GM18870 (cell line): ENCODE results near the gene ROR1.
"Not testable (repeated sequence)": the region's sequence is repeated elsewhere in the genome, so short reads cannot be mapped to it uniquely, and the experiment has no call there.

ENCODE experiments used
- ATAC-seq: cut with Tn5 transposase; IDR thresholded peaks from one replicate; pipeline ENCODE4 v1.9.1; 2021; ENCODE audit warnings: moderate library complexity; ENCODE audit not compliant: unreplicated experiment

The ROR1 gene

DNA sequence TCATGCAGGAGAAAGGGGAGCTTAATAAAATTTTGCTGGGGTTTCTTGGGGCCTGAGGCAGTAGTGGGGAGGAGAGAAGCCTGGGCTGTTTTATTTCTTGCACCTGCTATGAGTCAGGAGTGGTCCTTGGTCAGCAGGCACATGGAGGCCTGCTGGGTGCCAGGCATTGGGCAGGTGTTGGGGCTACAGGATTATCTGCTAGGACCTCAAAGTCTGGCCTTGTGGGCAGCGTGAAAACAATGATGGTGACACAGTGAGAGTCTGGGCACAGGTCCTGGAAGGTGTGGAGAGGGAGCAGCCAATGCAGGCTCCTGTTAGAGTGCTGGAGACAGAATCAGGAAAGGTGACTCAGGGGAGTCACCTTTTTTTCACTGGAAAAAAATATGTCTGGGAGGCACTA, 17.2 kb downstream of the ROR1 start:
- ATAC-seq, result no peak

DNA sequence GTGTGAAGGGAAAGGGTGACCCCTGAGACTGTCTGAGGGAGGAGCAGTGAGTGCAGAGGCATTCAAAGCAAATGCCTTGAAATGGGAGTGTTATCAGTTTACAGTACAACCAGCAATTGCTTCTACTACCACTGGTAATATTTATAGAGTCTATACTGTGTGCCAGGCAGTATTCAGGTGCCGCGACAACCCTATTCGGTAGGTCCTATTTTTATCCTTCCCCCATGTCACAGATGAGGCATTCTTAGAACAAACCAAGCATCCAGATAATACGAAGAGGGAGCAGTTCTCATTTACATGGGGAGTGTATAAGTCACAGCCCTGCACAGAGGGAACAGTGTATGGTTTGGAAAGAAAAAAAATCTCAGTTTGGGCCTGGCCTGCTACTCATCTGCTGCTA, 18.3 kb downstream of the ROR1 start:
- no peak for ATAC-seq

DNA sequence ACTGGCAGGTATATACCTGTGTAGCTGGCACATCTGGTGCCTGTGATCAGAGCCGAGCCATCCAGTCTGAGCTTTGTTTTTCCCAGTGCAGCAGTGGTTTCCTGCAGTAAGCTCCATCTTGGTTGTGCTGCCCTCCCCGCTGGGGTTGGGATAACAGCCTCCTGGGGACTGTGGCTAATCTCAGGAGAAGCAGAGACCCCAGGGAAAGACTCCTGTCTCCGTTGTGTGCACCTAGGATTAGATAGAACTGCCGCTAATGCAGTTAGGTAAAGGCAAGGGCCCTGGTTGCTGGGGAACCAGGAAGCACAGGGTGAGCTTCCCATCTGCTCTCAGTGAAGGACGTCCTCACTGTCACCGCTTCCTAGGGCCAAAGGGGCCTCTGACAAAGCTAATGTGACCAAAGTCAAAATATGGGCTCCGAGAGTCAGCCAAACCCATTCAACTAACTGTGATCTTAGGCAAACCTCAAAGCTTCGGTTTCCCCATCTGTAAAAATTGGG, 20.0 kb downstream of the ROR1 start:
- ATAC-seq, result no peak

DNA sequence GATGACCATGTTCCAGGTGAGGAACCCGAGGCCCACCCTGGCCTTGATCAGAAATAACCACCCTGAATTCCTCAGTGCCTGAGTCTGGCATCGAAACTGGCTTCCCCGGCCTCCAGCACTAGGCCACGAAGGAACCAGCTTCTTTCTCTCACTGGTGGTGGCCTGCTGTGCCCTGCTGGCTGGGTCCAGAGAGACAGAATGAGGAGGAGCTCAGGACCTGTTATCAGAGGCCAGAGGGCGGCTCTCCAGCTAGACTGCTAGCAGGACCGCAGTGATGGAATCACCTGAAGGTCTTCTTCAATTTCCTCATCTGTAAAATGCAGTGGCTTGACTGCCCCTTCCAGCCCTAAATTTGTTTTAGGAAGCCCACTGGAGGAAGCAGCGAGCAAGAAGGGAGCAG, 20.5 kb downstream of the ROR1 start:
- no peak for ATAC-seq

DNA sequence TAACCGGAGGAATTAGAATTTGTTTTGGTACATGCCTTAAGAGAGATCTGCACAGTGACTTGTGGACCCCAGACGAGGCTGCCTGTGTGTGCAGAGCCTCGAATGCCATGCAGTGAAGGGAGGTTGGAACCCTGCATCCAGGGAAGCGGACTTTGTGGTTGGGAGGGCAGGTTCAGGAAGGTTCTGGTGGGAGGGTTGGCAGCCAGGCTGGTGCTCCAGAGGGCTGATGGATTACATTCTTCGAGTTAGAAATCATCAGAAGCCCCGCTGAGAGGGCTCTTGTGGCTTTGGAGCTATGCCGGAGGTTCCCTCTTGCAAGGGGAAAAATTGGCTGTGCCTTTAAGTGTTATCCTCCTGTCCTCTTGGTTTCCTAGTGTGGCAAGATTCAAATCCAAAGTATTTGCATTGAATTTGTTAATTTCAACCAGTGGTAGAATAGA, 21.1 kb downstream of the ROR1 start:
- ATAC-seq, result no peak

DNA sequence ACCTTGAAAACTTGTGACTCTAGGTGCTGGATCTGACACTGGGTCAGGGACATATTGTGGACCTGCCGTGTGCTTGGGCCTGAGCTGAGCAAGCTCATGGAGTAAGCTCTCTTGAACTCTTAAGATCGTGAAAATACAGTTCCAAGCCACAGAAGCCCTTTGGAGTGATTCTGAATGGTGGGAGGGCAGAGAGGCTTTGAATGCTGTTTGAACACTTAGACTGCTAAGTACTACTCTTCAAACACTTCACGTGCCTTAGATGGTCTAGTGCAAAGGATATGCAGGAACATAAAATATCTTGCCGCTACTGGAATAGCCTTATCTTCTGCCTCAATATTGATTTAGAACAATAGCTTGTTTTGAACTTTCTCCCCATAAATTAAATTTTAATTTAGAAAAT, 21.6 kb downstream of the ROR1 start:
- ATAC-seq, result no peak

DNA sequence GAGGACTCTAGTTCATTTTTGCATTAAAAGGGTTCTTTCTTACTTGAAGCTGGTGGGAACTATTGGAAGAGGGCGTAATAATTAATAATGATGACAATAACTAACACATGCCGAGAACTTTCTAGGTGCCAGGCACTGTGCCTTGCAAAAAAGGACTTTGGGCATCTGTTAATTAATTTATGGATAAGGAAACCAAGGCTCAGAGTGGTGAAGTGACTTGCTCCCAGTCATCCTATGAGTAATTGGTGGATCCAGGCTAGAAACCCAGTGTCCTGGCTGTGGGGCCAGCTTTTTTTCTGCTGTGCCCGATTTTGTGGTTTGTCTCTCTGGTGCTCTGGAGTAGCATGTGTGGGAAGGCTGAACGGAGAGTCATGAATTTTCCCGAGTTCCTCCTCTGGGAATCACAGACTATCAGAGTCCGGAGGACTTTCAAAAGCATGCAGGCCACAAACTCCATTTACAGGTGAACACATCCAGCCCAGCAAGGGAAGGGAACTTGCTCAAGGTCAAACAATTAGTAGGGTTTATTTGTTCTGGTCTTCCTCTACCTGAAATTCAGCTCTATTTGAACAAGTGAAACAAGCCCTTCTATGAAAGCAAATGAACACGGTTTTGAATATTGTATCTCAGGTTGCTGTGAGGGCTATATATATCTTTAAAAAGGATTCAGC, 23.4 kb downstream of the ROR1 start:
- ATAC-seq, result no peak

DNA sequence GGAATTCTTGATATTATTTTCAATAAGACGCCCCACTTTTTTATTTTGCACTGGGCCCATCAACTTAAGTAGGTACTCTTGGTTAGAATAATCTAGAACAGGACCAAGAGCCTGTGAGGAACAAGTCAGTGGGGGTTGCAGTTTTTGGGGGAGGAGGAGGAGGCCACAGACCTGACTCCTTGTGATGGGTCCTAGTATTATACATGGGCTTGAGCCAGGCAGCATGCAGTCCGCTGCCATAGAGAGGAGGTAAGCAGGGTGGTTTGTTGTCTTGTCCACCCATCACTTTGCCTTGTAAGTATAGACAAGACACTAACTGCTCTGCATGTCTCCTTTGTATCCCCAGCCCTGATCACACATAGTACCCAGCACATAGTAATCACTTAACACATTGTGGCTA, 24.5 kb downstream of the ROR1 start:
- ATAC-seq, result no peak

DNA sequence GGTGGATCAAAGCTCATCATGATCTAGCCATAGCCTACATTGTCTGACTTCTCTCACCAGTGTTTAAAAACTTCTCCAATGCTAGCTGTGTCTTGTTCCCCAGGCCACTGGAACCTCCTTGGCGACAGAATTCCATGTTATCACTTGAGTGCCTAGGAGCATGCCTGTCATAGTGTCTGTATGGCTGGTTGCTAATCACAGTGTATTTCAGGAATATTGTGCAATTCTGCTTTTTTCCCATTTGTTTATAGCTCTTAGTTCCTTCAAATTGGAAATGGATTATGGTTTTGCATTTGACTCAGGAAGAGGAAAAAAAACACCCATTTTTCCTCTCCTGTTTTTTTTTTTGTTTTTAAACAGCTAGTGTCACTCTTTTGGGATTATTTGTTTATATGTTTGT, 25.5 kb downstream of the ROR1 start:
- no peak for ATAC-seq

DNA sequence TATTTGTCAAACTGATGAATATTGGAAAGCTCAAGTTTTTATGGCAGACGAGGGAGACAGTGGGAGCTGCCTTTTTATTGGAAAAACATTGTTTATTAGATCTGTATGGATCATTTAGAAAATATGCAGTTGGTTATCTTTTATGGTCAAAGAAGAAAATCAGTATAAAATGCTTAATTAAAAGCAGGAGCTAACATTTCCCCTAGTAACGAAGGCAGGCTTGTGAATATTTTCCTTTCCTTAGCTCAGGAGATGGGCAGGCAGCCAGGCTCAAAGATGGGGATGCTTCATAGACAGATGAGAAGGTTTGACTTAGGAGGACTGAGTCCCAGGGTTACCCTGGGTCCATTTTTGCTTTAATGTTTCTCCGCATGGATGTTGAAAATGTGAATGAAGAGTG, 26.0 kb downstream of the ROR1 start:
- no peak for ATAC-seq

DNA sequence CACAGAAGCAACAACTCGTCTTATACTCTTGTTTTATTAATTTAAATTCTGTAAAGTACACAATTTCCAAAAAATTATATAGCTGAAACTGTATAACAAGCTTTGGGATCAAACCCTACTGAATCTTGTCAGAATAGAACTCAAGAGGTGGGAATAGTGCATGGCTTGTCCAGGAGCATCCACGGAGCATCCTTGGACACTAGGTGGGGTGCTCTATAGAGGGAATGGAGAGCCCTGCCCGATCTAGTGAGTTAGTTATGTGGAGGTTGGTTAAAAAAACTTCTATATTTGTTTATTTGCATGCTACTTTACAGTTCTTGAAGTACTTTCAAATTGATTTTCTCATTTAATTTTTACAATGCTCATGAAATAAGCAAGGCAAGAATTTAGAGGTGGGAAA, 28.3 kb downstream of the ROR1 start:
- no peak for ATAC-seq

DNA sequence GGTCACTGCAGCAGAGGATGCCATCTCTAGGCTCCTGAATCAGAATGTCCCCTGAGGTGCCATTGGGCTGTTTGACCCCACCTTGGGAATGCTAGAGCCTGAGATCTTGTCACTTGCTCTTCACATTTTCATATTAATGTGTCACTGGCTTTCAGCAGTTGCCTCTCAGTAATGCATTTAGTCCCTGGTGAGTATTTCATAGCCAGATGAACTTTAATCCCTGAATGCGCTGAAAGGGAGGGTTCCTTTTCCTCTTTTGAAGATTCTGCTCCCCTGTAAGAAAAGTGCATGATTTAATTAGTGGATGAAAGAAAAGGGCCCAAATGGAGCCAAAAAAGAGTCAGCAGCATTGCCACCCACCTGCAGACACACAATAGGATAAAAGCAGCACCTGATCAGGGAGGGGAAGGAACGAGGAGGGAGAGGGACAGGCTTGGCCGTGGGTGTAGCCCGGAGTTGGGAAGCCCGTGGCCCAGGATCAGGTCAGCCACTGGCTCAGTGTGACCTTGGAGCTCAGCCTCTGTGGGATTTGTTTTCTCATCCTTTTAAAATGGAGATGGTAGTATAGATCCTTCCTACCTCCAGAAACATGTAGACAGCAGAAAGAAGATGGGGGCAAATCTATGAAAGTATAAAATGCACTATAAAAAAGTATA, 31.1 kb downstream of the ROR1 start:
- no peak for ATAC-seq

DNA sequence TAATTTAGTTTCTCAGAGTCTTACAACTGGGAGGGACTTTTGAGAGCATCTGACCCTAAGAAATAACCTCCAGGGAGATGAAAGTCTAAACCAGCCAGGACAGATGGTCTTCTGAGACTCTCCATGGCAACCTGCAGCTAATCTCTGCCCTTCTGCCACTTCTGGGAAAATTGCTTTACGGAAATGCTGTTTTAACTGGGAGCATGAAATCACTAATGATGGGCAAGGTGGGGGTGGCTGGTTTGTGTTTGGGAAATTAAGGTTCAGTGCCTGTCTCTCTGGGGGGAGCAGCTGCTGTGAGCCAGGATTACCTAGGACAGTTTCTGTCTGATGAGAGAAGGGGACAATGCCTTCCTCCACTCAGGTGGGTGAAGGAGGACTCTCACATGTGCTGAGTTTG, 33.2 kb downstream of the ROR1 start:
- no peak for ATAC-seq

DNA sequence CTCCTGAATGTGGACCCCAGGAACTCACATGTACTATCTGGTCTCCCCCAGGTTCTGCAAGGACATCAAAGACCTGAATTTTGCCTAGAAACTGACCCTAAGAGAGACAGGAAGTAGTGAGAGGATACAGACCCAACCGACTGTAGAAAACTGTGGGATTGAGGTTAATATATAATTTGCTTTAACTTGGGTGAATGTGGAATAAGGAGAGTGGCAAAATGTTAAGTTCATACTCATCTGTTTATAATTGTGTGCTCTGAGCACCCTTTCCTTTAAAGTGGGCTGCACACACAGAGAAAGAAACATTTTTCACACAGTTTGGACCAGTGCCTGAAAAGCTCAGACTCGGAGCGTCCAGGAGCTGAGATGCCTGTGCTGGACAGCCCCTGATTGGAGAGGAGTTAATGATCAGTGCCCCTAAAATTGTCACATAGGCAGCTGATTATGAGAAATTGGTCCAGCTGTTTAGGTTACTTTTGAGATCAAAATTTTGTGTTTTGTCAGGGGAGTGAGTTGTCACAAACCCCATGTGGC, 37.2 kb downstream of the ROR1 start:
- no peak for ATAC-seq

DNA sequence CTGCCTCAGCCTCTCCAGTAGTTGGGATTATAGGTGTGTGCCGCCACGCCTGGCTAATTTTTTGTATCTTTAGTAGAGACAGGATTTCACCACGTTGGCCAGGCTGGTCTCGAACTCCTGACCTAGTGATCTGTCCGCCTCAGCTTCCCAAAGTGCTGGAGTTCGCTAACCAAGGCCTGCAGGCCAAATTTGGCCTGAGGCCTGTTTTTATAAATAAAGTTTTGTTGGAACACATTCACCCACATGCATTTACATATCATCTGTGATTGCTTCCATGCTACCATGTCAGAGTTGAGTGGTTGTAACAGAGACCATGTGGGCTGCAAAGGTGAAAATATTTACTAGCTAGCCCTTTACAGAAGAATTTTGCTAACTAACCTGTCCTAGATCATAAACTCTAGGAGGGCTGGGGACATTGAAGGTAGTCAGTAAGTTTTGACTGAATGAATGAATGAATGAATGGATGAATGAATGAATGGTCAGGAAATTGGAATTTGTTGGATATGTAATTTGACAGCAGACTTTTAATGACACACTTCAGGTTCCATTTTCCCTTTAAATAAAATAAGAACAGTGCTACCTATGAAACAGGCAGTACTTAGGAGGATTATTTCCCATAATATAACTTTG, 38.4 kb downstream of the ROR1 start:
- ATAC-seq, result no peak

DNA sequence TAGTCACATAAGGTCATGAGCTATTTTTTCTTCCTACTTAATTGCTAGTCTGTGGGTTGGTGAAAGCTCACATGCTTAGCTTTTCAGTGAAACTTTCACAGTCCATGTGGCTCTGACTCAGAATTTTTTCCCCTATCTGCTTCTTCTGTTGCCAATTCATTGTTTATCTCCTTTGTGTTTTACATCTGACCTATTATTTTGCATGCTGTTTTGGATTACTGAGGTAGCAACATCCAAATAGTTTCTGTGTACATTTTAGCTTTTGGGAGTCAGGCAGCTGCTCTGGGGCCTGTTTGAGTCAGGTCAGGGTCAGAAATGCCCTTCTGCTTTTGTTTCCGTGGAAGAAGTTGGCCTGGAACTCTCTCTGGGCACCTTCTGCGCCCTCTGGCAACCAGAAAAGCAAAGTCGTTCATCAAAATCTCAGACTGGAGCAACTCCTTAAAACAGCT, 40.0 kb downstream of the ROR1 start:
- no peak for ATAC-seq

DNA sequence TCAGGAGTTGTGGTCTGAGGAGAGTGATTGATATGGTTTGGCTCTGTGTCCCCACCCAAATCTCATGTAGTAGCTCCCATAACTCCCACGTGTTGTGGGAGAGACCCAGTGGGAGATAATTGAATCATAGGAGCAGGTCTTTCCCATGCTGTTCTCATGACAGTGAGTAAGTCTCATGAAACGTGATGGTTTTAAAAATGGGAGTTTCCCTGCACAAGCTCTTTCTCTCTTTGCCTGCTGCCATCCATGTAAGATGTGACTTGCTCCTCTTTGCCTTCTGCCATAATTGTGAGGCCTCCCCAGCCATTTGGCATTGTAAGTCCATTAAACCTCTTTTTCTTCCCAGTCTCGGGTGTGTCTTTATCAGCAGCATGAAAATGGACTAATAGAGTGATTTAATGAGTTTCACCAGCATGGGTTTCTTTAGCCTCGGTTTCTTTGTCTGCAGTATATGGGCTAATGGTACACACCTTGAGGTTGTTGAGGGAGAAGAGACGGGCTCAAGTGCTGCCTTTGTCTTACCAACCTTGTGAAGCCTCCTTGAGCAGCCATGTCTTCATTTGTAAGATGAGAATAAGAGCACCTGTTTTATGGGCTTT, 42.5 kb downstream of the ROR1 start:
- ATAC-seq, result not testable (repeated sequence)

DNA sequence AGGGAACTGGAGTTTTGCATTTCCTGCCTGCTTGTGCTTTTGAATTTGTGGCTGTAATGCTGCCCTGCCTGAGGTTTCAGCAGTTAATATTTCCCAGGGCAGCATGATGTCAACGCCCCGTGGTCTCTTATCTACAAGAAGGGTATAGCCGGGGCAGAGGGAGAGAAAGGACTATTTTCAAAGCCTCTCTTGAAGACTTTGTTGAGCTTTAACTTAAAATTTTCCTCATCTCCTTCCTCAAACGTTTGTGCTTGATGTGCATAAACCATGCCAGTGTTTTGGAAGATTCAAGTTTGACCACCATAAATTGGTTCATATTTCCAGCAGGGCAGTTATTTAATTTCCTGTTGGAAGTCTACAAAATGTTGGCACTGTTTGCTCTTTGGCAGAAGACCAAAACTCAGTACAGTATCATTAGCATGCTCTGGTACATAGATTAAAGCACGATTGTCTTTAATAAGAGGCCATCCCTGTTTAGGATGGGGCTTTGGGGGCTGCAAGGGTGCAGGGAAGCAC, 43.4 kb downstream of the ROR1 start:
- no peak for ATAC-seq

DNA sequence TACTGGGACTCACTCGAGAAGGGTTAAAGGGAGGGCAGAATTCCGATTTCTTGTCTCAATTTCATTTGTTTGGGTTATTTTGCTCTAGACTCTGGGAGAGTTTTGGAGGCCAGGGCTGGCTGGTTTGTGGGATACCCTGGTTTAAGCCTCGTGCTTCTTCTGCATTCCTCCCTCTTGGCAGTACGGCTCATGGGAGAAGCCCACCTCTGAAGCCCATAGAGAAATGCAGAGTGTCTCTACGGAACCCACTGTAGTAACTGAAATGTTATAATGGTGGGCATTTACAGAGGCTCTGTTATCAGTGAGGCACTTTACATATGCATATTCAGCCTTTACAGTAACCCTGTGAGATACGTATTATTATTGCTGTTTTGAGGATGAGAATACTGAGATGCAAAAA, 43.9 kb downstream of the ROR1 start:
- ATAC-seq, result no peak

DNA sequence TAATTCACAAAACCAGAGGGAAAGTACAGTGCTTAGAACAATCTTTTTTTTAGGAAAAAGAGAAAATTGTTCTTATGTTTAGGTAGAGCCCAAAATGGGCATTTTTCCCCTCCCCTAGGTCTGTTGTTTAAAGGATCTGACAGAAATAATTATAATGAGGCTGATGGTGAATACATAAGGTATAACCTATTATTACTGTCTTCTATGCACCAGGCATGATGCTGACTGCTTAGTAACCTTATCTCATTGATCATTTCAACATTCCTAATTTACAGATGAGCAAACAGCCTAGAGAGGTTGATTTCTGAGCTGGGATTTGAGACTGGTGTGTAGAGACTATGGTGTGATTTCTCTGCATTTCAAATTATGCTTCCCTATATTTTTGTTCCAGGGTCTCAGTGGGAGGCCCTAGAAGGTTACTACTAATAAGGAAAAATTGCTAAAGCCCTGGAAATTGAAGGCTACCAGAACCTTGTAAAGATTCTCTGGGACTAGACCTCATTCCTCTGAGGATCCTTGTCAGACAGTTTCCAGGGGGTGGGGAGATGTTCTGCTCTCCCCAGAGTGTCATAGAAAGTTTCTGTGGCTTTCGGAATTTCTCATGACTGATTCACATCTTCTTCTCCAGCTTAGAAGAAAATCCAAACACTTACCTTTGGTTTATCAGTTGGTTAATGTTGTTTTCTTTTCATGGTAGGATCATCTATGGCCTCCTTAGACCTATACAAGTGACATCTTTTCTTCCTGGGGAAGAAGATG, 44.9 kb downstream of the ROR1 start:
- ATAC-seq, result no peak

DNA sequence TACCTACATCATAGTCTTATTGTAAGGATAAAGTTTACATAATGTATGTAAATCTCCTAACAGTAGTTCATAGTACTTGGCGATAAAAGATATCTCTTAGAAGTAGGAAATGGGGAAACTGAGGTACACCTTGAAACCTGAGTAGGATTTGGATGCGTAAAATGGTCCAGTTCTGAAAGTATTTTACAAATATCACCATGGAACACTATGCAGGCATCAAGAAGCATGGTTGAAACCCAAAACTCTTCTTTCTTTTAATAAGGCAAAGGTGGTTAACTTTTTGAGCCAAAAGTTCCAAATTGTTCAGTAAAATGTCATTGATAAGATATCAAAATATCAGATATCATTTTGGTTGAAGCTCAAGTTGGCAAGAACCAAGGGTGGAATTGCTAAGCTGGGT, 46.0 kb downstream of the ROR1 start:
- no peak for ATAC-seq
